GM10266 (cell line): ENCODE measurements around the gene C11orf21.

Source experiments
- DNase-seq: peaks from one replicate; pipeline ENCODE4 v3.0.0; 2012; ENCODE audit errors: extremely low spot score
- TF ChIP-seq, protein P1 (sequence below): IDR thresholded peaks from 2 replicates; pipeline ENCODE4 v1.5.1; 2012; ENCODE audit warnings: mild to moderate bottlenecking, low read depth; ENCODE audit not compliant: control insufficient read depth, insufficient read depth; ENCODE audit errors: missing control alignments

The C11orf21 gene

DNA sequence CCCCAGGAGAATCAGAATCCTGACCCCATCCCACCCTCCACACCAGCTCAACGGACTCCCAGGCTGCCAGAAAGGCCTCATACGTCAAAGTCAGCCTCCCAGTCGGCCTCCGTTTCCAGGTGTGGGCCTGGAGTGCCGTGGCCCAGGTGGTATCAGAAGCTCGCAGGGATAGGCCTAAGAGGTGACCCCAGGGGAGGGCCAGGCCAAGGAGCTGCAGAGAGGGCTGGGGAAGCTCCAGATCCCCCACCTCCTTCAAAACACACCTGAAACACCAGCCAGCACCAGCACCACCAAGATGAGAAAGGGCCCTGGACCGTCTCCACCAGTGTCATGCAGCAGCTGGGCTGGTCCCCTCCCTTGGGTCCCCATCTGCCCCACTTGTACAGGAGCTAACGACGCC is 51.7 kb downstream of the C11orf21 start:
- DNase-seq: no peak
- TF ChIP-seq, protein P1, sequence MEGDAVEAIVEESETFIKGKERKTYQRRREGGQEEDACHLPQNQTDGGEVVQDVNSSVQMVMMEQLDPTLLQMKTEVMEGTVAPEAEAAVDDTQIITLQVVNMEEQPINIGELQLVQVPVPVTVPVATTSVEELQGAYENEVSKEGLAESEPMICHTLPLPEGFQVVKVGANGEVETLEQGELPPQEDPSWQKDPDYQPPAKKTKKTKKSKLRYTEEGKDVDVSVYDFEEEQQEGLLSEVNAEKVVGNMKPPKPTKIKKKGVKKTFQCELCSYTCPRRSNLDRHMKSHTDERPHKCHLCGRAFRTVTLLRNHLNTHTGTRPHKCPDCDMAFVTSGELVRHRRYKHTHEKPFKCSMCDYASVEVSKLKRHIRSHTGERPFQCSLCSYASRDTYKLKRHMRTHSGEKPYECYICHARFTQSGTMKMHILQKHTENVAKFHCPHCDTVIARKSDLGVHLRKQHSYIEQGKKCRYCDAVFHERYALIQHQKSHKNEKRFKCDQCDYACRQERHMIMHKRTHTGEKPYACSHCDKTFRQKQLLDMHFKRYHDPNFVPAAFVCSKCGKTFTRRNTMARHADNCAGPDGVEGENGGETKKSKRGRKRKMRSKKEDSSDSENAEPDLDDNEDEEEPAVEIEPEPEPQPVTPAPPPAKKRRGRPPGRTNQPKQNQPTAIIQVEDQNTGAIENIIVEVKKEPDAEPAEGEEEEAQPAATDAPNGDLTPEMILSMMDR: no peak

- TF ChIP-seq, protein P1: no peak
- DNase-seq: no peak
Observed at GRCh38 chr11:2249189-2249916, 52.4 kb downstream of the C11orf21 start.

- DNase-seq: no peak
- TF ChIP-seq, protein P1: no peak
Observed at GRCh38 chr11:2248762-2249161, 53.0 kb downstream of the C11orf21 start.

DNA sequence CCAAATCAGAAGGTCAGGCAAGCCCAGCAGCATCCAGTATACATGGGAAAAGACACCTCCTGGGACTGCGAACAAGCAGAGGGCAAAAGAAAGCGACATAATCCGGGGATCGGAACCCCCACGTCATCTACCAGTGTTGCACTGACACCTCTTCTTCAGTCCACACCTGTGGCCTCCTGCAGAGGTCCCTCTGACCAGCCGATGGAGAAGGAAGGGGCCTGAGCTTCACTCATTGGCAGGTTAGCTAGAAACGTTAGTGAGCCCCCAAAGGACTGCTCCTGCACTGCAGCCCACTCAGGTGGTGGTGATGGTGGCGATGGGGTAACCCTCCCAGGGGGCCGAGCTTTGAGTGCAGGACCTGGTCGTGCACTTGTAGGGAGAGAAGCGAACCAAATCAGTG is 53.5 kb downstream of the C11orf21 start:
- DNase-seq: no peak
- TF ChIP-seq, protein P1: no peak

GRCh38 chr11:2247496-2247895 is 54.2 kb downstream of the C11orf21 start:
- no peak for DNase-seq
- TF ChIP-seq, protein P1: no peak
